GM12891 (cell line): ENCODE measurements around the gene LPCAT1.

Source experiments
- POLR2A ChIP-seq: IDR thresholded peaks from 2 replicates; pipeline ENCODE4 v1.6.1; 2011; ENCODE audit warnings: low read depth, low read length, control low read depth
- TAF1 ChIP-seq: IDR thresholded peaks from 2 replicates; pipeline ENCODE4 v1.6.1; 2011; ENCODE audit warnings: low read depth, low read length, control low read depth

DNA sequence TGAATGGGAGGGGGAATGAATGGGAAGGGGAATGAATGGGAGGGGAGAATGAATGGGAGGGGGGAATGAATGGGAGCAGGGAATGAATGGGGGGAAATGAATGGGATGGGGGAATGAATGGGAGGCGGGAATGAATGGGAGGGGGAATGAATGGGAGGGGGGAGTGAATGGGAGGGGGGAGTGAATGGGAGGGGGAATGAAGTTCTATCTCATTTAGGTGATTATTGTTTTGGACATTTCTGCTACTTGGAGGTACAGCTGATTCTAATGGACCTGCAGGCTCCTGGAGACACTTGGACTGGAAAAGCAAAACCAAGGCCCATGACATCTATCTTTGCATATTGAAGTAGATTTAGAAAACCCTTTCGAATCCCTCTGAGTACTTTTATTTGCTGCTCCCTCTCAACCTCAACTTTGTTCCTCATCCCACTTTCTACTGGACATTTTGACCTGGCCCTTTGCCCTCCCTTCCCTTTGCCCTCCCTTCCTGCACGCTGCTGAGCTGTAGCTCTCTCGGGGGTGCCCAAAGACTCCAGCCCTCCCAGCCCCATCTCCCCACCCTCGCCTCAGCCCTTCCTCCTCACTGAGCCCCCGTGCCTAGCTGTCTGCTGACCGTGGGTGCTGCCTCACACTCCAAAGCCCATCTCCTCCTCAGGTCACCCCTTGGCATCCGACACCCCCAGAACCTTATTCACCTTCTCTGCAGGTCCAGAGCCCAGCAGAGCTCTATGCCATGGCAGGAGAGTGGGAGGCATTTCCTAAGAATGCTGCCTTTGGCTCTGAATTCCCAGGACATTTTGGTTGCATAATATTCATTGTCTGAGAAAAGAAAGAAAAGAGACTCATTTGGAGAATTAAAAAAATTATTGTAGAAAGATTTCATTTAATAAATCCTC, 19.9 kb upstream of the LPCAT1 start:
- TF ChIP-seq POLR2A (no peak), TAF1 (no peak)
